Prostate gland (tissue), 2 donors: Measurements from ENCODE around the gene PWP1. TPM values are rescaled to one million over a fixed set of nuclear protein-coding genes. Genes with fewer than 3 reads are reported as not detected.

Experiments
- DNase-seq: peaks from one replicate; pipeline ENCODE4 v3.0.0-alpha.2; 2019; ENCODE audit warnings: low spot score
- H3K27ac ChIP-seq, 2 donors: fragments of 200-600 bp; sonication (generic); 2 replicates each; pipeline ENCODE4 v1.5.1; 2017 to 2019
- H3K27me3 ChIP-seq: fragments of 200-600 bp; sonication (generic); replicated peaks from 2 replicates; pipeline ENCODE4 v1.5.1; 2019; ENCODE audit not compliant: insufficient read depth
- H3K36me3 ChIP-seq, 2 donors: fragments of 200-600 bp; sonication (generic); 1 replicate in 1 of 2; 2 replicates in 1 of 2; pipeline versions ENCODE4 v1.5.1 to v1.8.1; 2017 to 2019
- H3K4me1 ChIP-seq: fragments of 200-600 bp; sonication (generic); replicated peaks from 2 replicates; pipeline ENCODE4 v1.5.1; 2019
- H3K4me3 ChIP-seq, 2 donors: fragments of 200-600 bp; sonication (generic); 2 replicates each; pipeline ENCODE4 v1.5.1; 2017 to 2019
- H3K9me3 ChIP-seq: fragments of 200-600 bp; sonication (generic); 2 replicates; pipeline ENCODE4 v1.5.1; 2017
- POLR2A ChIP-seq: fragments of 450-650 bp; IDR thresholded peaks from one replicate; pipeline ENCODE4 v1.6.1; 2016; ENCODE audit warnings: antibody characterized with exemption, mild to moderate bottlenecking
- POLR2AphosphoS5 ChIP-seq: sonication (generic); formaldehyde crosslinking; IDR thresholded peaks from one replicate; pipeline ENCODE4 v1.6.1; 2017; ENCODE audit warnings: antibody characterized with exemption
- WGBS: methylation state at CpG from one replicate; pipeline ENCODE4 v1.1.5; 2018; 5-methylcytosine and 5-hydroxymethylcytosine counted together
- intact Hi-C: fragments of 100-400 bp; cut with DNase I; formaldehyde crosslinking; loops from one replicate; pipeline ENCODE4 v1.14.2; 2022
- total RNA-seq, 2 donors: library from RNA; depleted of rRNA; stranded (reverse); fragments of >200 nt; gene quantifications; one replicate each; pipeline ENCODE4 v1.1.0, GENCODE V29; 2016
- TF ChIP-seq, protein P1 (sequence below), 4 experiments: fragments of 200-600 bp in 2 of 4; fragments of 450-650 bp in 2 of 4; sonication (generic) in 2 of 4; IDR thresholded peaks; 1 replicate in 3 of 4; 2 replicates in 1 of 4; pipeline ENCODE4 v1.5.1; 2016 to 2019; ENCODE audit warnings: antibody characterized with exemption in 4 of 4, mild to moderate bottlenecking in 2 of 4, moderate library complexity in 2 of 4

PWP1 gene
- total RNA-seq, 2 donors from 2014 or later = 49.1 to 55.2 TPM

- Histone ChIP-seq H3K9me3 (no peaks in the 10 kb centered on the region), H3K27me3 (no peaks in the 10 kb centered on the region), H3K4me3 (no peak overlapping the region), H3K4me1 (no peaks in the 10 kb centered on the region), H3K27ac (no peak overlapping the region), H3K36me3 (no peaks in the 10 kb centered on the region)
- no peak for DNase-seq
- TF ChIP-seq POLR2A = no peak
- TF ChIP-seq, protein P1, sequence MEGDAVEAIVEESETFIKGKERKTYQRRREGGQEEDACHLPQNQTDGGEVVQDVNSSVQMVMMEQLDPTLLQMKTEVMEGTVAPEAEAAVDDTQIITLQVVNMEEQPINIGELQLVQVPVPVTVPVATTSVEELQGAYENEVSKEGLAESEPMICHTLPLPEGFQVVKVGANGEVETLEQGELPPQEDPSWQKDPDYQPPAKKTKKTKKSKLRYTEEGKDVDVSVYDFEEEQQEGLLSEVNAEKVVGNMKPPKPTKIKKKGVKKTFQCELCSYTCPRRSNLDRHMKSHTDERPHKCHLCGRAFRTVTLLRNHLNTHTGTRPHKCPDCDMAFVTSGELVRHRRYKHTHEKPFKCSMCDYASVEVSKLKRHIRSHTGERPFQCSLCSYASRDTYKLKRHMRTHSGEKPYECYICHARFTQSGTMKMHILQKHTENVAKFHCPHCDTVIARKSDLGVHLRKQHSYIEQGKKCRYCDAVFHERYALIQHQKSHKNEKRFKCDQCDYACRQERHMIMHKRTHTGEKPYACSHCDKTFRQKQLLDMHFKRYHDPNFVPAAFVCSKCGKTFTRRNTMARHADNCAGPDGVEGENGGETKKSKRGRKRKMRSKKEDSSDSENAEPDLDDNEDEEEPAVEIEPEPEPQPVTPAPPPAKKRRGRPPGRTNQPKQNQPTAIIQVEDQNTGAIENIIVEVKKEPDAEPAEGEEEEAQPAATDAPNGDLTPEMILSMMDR (IDR thresholded peaks at IDR 0.05) = no peak
- TF ChIP-seq POLR2AphosphoS5 = no peak
- WGBS = 100% methylated on average over 1 of the region's 1 CpG
- intact Hi-C loops = no loop called here
Observed at GRCh38 chr12:107666009-107666408, 19.6 kb upstream of the PWP1 start.

DNA sequence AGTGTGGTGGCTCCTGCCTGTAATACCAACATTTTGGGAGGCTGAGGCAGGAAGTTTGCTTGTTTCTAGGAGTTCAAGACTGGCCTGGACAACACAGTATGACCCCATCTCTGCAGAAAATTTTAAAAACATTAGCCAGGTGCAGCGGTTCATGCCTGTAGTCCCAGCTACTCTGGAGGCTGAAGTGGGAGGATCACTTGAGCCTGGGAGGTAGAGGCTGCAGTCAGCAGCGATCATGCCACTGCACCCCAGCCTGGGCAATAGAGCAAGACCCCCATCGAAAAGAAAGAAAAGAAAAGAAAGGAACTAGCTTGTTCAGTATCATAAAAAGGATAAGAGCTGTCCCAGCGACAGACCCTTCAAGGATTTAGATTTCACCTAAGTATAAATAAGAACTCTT is 18.1 kb upstream of the PWP1 start:
- intact Hi-C loops = no loop called here
- DNase-seq = no peak
- no peaks in the 10 kb centered on the region for H3K27me3 ChIP-seq
- H3K4me3 ChIP-seq = no peak overlapping the region
- H3K4me1 ChIP-seq = no peaks in the 10 kb centered on the region
- TF ChIP-seq, protein P1 (IDR thresholded peaks at IDR 0.05) = no peak
- no peak for TF ChIP-seq POLR2A
- H3K27ac ChIP-seq = no peak overlapping the region
- H3K36me3 ChIP-seq = no peaks in the 10 kb centered on the region
- no peaks in the 10 kb centered on the region for H3K9me3 ChIP-seq
- 84% methylated on average over 4 of the region's 4 CpGs for WGBS

GRCh38 chr12:107668320-107669098 is 17.1 kb upstream of the PWP1 start:
- H3K27me3 ChIP-seq = no peaks in the 10 kb centered on the region
- no peak for TF ChIP-seq POLR2A
- TF ChIP-seq POLR2AphosphoS5 = no peak
- TF ChIP-seq, protein P1 (IDR thresholded peaks at IDR 0.05) = no peak
- H3K9me3 ChIP-seq = no peaks in the 10 kb centered on the region
- no peaks in the 10 kb centered on the region for H3K4me1 ChIP-seq
- intact Hi-C loops = no loop called here
- no peak overlapping the region for H3K4me3 ChIP-seq
- no peak for DNase-seq
- WGBS = 76% methylated on average over 9 of the region's 9 CpGs
- H3K27ac ChIP-seq = no peak overlapping the region
- H3K36me3 ChIP-seq = no peaks in the 10 kb centered on the region

DNA sequence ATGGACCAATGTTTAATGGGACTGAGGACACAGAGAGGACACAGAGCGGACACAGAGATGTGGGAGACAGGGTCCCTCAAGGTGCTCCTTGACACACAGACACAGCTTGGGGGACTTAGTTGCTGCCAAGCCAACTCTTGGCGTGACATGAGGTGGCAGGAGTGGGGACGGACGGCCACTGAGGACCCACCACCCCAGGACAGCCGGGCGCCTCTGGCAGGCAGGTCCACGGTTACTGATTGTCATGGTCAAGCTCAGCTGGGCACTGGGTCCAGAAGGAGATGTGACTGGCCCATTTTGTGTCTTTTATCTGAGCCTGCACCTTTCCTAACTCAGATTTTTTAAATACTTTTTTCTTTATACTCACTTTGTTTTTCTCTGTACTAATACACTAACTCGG is 15.7 kb upstream of the PWP1 start:
- 89% methylated on average over 8 of the region's 8 CpGs for WGBS
- H3K27ac ChIP-seq = no peak overlapping the region
- no peaks in the 10 kb centered on the region for H3K4me1 ChIP-seq
- H3K4me3 ChIP-seq = no peak overlapping the region
- no peaks in the 10 kb centered on the region for H3K36me3 ChIP-seq
- TF ChIP-seq POLR2A = no peak
- no peak for TF ChIP-seq POLR2AphosphoS5
- TF ChIP-seq, protein P1 (IDR thresholded peaks at IDR 0.05) = no peak
- H3K27me3 ChIP-seq = no peaks in the 10 kb centered on the region
- intact Hi-C loops = loop anchor here (10.0 kb wide), 1 partner anchor 215 kb away; no protein-coding TSS in a partner anchor
- DNase-seq = no peak
- H3K9me3 ChIP-seq = no peaks in the 10 kb centered on the region

GRCh38 chr12:107670999-107671643 is 14.5 kb upstream of the PWP1 start:
- 46% methylated on average over 10 of the region's 10 CpGs for whole genome bisulfite sequencing
- no peaks in the 10 kb centered on the region for H3K36me3 ChIP-seq
- H3K27me3 ChIP-seq = no peaks in the 10 kb centered on the region
- H3K27ac ChIP-seq = no peak overlapping the region
- intact Hi-C loops = loop anchor here (10.0 kb wide), 1 partner anchor 214 kb away; no protein-coding TSS in a partner anchor
- no peak overlapping the region for H3K4me3 ChIP-seq
- no peaks in the 10 kb centered on the region for H3K4me1 ChIP-seq
- no peaks in the 10 kb centered on the region for H3K9me3 ChIP-seq
- TF ChIP-seq POLR2AphosphoS5 (no peak), POLR2A (no peak)
- TF ChIP-seq, protein P1 (IDR thresholded peaks at IDR 0.05) = no peak
- no peak for DNase-seq
